HPDE6-E6E7 (cell line): ENCODE data around the gene LLGL1.
"Not testable (repeated sequence)": the region's sequence is repeated elsewhere in the genome, so short reads cannot be mapped to it uniquely, and the experiment has no call there.

ENCODE experiments used
- DNase-seq: peaks from one replicate; pipeline ENCODE4 v3.0.0; 2011; ENCODE audit warnings: missing footprints; ENCODE audit errors: extremely low spot score

Gene LLGL1

GRCh38 chr17:18194394-18194793, 31.0 kb upstream of the LLGL1 start:
- no peak for DNase-seq

- DNase-seq = no peak
Measured at GRCh38 chr17:18194804-18195203, 30.6 kb upstream of the LLGL1 start.

- DNase-seq = no peak
Measured at GRCh38 chr17:18195246-18195645, 30.2 kb upstream of the LLGL1 start.

- DNase-seq = no peak
Measured at GRCh38 chr17:18197535-18198194, 27.8 kb upstream of the LLGL1 start.

- no peak for DNase-seq
Measured at GRCh38 chr17:18198530-18198929, 26.9 kb upstream of the LLGL1 start.

- DNase-seq = no peak
Measured at GRCh38 chr17:18201108-18201507, 24.3 kb upstream of the LLGL1 start.

- DNase-seq = no peak
Measured at GRCh38 chr17:18203308-18203707, 22.1 kb upstream of the LLGL1 start.

GRCh38 chr17:18205861-18206260, 19.6 kb upstream of the LLGL1 start:
- DNase-seq = no peak

- DNase-seq = no peak
Measured at GRCh38 chr17:18206962-18207361, 18.5 kb upstream of the LLGL1 start.

GRCh38 chr17:18208092-18208491, 17.3 kb upstream of the LLGL1 start:
- DNase-seq = no peak

- DNase-seq = no peak
Measured at GRCh38 chr17:18213666-18214270, 11.7 kb upstream of the LLGL1 start.

- DNase-seq = not testable (repeated sequence)
Measured at GRCh38 chr17:18216906-18217305, 8.5 kb upstream of the LLGL1 start.

GRCh38 chr17:18217412-18218015, 7.9 kb upstream of the LLGL1 start:
- peak; percentile 83 for DNase-seq

GRCh38 chr17:18218756-18219415, 6.5 kb upstream of the LLGL1 start:
- DNase-seq = no peak

- DNase-seq = no peak
Measured at GRCh38 chr17:18224053-18224386, 1.4 kb upstream of the LLGL1 start.

GRCh38 chr17:18224387-18225120, 881 bp upstream of the LLGL1 start:
- DNase-seq = no peak

- no peak for DNase-seq
Measured at GRCh38 chr17:18225642-18226283, 328 bp downstream of the LLGL1 start.

- DNase-seq = no peak
Measured at GRCh38 chr17:18226284-18226945, 980 bp downstream of the LLGL1 start.

- DNase-seq = no peak
Measured at GRCh38 chr17:18227635-18228034, 2.2 kb downstream of the LLGL1 start.

GRCh38 chr17:18228176-18228682, 2.8 kb downstream of the LLGL1 start:
- no peak for DNase-seq

- no peak for DNase-seq
Measured at GRCh38 chr17:18229254-18229653, 3.8 kb downstream of the LLGL1 start.
